HG02852 (cell line): ENCODE results near the gene CBX6.

ENCODE experiments used
- ATAC-seq: cut with Tn5 transposase; IDR thresholded peaks from one replicate; pipeline ENCODE4 v1.9.1; 2021; ENCODE audit warnings: mild to moderate bottlenecking, moderate library complexity; ENCODE audit not compliant: unreplicated experiment

The CBX6 gene

GRCh38 chr22:38841211-38841610, 30.8 kb downstream of the CBX6 start:
- ATAC-seq: no peak

DNA sequence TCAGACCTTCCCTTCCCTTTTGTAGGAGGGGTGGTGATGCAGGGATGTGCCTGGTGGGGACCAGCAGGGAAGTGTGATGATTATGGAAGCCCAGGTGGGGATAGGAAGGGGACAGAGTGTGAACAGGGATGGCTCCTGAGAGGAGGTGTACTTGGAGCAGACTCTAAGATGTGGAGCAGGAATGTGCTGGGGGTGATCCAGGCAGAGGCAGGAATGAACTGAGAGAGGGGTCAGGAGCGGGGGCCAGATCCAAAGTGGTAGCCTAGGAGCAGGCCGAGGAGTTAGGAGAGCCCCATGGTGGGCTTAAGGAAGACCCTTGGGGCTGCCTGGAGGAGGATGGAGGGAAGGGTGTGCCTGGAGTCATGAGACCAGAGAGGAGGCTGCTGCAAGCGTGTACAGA, 31.9 kb downstream of the CBX6 start:
- ATAC-seq: no peak

GRCh38 chr22:38839686-38840085, 32.3 kb downstream of the CBX6 start:
- no peak for ATAC-seq

- ATAC-seq: no peak
Observed at GRCh38 chr22:38837414-38837928, 34.5 kb downstream of the CBX6 start.

DNA sequence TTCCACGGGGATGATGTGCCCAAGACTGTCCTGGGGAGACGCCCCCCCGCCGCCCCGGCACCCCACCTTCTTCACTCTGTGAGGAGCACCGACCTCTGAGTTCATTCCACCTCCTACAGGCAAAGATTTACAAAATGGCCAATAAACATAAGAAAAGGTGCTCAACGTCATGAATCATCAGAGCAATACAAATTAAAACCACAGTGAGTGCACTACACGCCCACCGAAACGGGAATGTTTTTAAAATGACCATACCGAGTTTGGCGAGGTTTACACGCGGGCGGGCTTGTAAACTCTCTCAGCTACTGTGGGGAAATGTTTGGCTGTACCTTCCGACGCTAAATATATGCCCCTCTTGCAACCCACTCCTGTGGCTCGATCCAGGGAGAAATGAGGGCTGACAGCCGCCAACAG, 36.1 kb downstream of the CBX6 start:
- no peak for ATAC-seq

DNA sequence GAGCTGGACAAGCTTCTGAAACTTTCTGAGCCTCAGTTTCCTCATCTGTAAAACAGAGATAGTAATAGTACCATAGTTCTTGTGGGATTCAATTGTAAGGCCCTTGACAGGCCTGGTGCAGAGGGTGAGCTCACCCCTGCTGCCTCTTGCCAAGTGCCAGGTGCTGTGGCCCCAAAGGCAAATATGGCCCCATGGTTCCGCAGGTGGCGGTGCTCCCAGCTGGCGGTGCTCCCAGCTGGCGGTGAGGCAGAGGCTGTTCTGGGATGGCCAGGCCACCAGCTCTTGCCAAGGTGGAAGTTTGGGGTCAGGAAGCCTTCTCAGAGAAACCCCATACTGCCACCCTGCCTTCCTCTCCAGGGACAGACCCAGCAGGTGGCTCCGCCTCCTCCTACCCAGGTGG, 37.0 kb downstream of the CBX6 start:
- ATAC-seq: no peak

GRCh38 chr22:38834215-38834953, 37.6 kb downstream of the CBX6 start:
- ATAC-seq: no peak

- no peak for ATAC-seq
Observed at GRCh38 chr22:38833061-38833460, 39.0 kb downstream of the CBX6 start.

GRCh38 chr22:38832005-38832978, 39.7 kb downstream of the CBX6 start:
- ATAC-seq: no peak

GRCh38 chr22:38831166-38831945, 40.7 kb downstream of the CBX6 start:
- ATAC-seq: no peak

DNA sequence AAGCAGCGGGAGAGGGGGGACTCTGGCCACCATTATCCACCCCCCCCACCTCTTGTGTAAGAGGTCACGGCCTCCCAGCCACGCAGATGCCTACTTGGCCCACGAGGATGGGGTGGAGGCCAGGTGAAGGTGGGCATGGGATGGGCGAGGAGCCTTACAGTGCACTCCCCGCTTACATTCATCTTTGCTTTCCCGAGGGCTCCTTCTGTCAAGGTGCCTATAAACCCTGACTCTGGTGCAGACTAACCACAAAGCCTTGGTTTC, 41.2 kb downstream of the CBX6 start:
- ATAC-seq: no peak

- no peak for ATAC-seq
Observed at GRCh38 chr22:38830026-38830844, 41.8 kb downstream of the CBX6 start.

DNA sequence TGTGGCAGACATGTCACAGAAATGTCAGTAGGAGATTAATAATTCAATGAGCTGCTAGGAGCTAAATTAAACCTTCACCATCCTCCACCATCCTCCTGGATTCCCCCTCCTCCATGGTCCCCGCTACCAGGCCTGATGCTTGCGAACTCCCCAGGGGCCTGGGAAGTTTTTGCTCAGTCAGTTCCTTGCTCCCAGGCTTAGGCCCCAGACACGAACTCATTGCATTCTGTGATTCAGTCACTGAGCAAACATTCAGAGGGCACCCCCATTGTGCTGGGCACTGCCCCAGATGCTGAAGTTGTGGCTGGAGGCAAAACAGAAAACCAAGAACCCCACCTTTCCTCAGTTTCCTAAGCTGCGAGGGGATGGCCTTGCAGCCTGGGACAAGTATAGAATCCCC, 42.5 kb downstream of the CBX6 start:
- no peak for ATAC-seq

DNA sequence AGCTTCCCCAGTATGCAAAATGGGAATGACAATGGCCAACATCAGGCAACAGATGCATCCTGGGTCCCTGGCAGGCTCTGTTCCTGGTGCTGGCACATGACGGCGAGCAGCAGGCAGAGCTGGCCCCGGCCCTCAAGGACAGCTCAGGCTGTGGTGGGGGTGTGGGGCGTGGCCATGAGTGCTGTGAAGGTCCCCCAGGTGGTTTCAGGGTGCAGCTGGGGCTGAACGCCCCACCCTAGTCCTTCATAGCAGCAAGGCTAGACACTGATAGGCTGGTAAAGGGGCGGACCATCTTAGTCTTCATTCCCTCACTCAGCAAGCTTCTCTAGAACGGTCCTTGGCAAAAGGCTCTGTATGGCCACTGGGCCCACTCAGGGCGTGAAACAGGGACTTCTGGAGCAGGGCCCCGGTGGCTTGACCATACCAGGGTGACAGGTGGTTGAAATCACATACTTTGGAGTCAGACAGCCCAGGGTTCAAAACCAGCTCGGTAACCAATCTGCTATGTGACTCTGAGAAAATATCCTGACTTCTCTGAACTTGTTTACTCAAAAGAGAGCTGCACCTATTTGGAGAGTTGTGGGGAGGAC, 43.3 kb downstream of the CBX6 start:
- no peak for ATAC-seq

DNA sequence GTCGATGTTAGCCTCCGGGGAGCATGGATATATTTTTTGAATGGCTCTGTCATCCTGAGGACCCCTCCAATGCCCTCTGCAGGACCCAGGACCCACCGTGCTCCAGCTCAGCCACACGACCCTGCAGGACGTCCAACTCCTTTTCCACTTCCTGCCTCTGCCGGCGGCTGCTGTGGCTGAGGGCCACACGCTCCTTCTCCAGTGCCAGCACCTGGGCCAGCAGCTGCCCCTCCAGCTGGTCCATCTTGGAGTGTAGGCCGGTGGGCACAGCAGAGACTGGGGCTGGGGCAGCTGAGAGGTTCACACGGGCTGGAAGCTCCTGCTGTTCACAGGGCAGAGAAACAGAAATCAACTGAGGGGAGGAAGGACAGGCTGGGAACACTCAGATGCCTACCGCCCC, 43.8 kb downstream of the CBX6 start:
- no peak for ATAC-seq

GRCh38 chr22:38827510-38827909, 44.5 kb downstream of the CBX6 start:
- no peak for ATAC-seq

- no peak for ATAC-seq
Observed at GRCh38 chr22:38826801-38827200, 45.2 kb downstream of the CBX6 start.

DNA sequence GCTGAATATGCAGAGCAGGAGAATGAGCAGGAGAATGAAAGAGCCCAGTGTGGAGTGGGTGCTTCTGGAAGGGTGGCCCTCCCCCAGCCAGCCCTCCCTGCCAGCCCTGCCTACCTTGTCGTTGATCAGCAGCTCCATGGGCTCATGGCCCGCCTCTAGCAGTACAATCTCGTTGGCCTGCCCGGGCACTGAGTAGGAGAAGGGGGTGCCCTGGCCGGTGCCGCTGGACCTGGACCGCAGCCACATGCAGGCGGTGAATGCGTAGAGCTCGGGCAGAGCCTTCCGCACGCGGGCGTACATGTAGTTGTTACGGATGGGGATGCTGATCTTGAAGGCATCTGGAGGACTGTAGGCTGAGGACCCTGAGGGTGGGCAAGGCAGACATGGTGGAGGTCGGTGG, 45.6 kb downstream of the CBX6 start:
- ATAC-seq: no peak

- ATAC-seq: no peak
Observed at GRCh38 chr22:38824585-38824984, 47.4 kb downstream of the CBX6 start.

GRCh38 chr22:38823637-38824036, 48.4 kb downstream of the CBX6 start:
- no peak for ATAC-seq
